Peyer's patch (tissue), 4 donors: ENCODE data around the gene POLR2F. TPM values are rescaled to one million over a fixed set of nuclear protein-coding genes. Genes with fewer than 3 reads are reported as not detected.
A peak's percentile ranks its signal among the peaks of the same experiment; 100 is the strongest.
"Not testable (repeated sequence)": the region's sequence is repeated elsewhere in the genome, so short reads cannot be mapped to it uniquely, and the experiment has no call there.

Experiments used
- DNase-seq, 3 donors: peaks; one replicate each; pipeline ENCODE4 v3.0.0-alpha.2; 2017 to 2019
- H3K27ac ChIP-seq, 4 donors: fragments of 200-600 bp; sonication (generic); one replicate each; pipeline ENCODE4 v1.5.1; 2016 to 2019
- H3K27me3 ChIP-seq, 2 donors: fragments of 200-600 bp; sonication (generic); one replicate each; pipeline ENCODE4 v1.5.1; 2019
- H3K36me3 ChIP-seq, 3 donors: fragments of 200-600 bp; sonication (generic); one replicate each; pipeline ENCODE4 v1.5.1; 2016 to 2019
- H3K4me1 ChIP-seq, 4 donors: fragments of 200-600 bp; sonication (generic); one replicate each; pipeline ENCODE4 v1.5.1; 2016 to 2019
- H3K4me3 ChIP-seq, 4 donors: fragments of 200-600 bp; sonication (generic); 1 replicate in 3 of 4; 2 replicates in 1 of 4; pipeline ENCODE4 v1.5.1; 2016 to 2019; ENCODE audit warnings: mild to moderate bottlenecking in 1 of 4
- H3K9me3 ChIP-seq, 4 donors: fragments of 200-600 bp; sonication (generic); one replicate each; pipeline ENCODE4 v1.5.1; 2016 to 2019; ENCODE audit warnings: mild to moderate bottlenecking in 1 of 4
- CTCF ChIP-seq, 6 experiments: fragments of 450-650 bp in 4 of 6; fragments of 200-600 bp in 2 of 6; sonication (generic) in 1 of 6; IDR thresholded peaks; one replicate each; pipeline ENCODE4 v1.5.1; 2017 to 2019; ENCODE audit warnings: antibody characterized with exemption in 6 of 6, mild to moderate bottlenecking in 3 of 6, moderate library complexity in 1 of 6
- POLR2A ChIP-seq, 2 donors: fragments of 450-650 bp; IDR thresholded peaks; one replicate each; pipeline ENCODE4 v1.5.1; 2017; ENCODE audit warnings: antibody characterized with exemption in 2 of 2, mild to moderate bottlenecking in 2 of 2, moderate library complexity in 2 of 2
- total RNA-seq, 4 donors: library from RNA; depleted of rRNA; stranded (reverse); fragments of >200 nt; gene quantifications; one replicate each; pipeline ENCODE4 v1.1.0, GENCODE V29; 2016

Gene POLR2F
- total RNA-seq, 4 donors from 2014 or later = 51.1 to 97.4 (median 55.2) TPM

GRCh38 chr22:37975153-37975552 is 21.7 kb downstream of the POLR2F start:
- Histone ChIP-seq H3K4me1 (no peaks in the 10 kb centered on the region), H3K27ac (no peak overlapping the region), H3K4me3 (no peak overlapping the region), H3K9me3 (no peaks in the 10 kb centered on the region), H3K27me3 (no peaks in the 10 kb centered on the region), H3K36me3 (no peaks in the 10 kb centered on the region)
- TF ChIP-seq CTCF (IDR thresholded peaks at IDR 0.05) (no peak), POLR2A (IDR thresholded peaks at IDR 0.05) (no peak)
- DNase-seq = no peak

- DNase-seq, H3K27me3 ChIP-seq, H3K4me3 ChIP-seq, H3K9me3 ChIP-seq, H3K4me1 ChIP-seq, H3K27ac ChIP-seq, H3K36me3 ChIP-seq: not testable (repeated sequence)
Measured at GRCh38 chr22:37976022-37976421, 22.5 kb downstream of the POLR2F start.

- Histone ChIP-seq H3K36me3 (no peaks in the 10 kb centered on the region), H3K27ac (no peak overlapping the region), H3K27me3 (no peaks in the 10 kb centered on the region), H3K4me1 (peaks cover 0 to 12% (median 0%) of the 10 kb centered on the region in 4 donors), H3K9me3 (no peaks in the 10 kb centered on the region), H3K4me3 (no peak overlapping the region)
- no peak for DNase-seq
- TF ChIP-seq POLR2A (IDR thresholded peaks at IDR 0.05) (no peak), CTCF (IDR thresholded peaks at IDR 0.05) (no peak)
Measured at GRCh38 chr22:37976547-37976946, 23.0 kb downstream of the POLR2F start.

DNA sequence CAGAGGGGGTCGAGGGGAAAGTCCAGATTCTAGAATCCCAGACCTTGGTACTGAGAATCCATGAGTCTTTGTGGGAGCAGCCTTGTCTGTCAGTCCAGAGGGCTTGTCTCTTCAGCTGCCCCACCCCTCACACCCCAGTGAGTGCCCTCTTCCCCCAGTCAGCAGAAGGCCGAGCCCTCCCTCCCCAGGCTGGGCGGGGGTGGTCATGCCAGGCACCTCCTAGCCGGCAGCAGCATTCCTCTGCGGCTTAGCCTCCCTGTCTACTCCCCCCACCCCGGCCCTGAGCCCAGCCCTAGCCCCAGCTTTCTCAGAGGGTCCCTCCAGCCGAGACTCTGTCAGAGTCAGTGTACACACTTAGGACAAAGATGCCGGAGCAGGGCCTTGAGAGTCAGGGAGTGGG is 26.3 kb downstream of the POLR2F start:
- Histone ChIP-seq H3K4me3 (no peak overlapping the region), H3K27ac (no peak overlapping the region), H3K27me3 (no peaks in the 10 kb centered on the region), H3K9me3 (no peaks in the 10 kb centered on the region), H3K4me1 (peaks cover 0 to 18% (median 0%) of the 10 kb centered on the region in 4 donors), H3K36me3 (no peaks in the 10 kb centered on the region)
- no peak for TF ChIP-seq POLR2A (IDR thresholded peaks at IDR 0.05)
- TF ChIP-seq CTCF (IDR thresholded peaks at IDR 0.05) = no peak
- DNase-seq = no peak

- peak overlapping the region in 1 of 4 donors; percentile 14 for H3K4me3 ChIP-seq
- peak in 2 of 3 donors; percentile 78 to 80 for DNase-seq
- H3K27me3 ChIP-seq = no peaks in the 10 kb centered on the region
- H3K9me3 ChIP-seq = no peaks in the 10 kb centered on the region
- H3K4me1 ChIP-seq = peaks cover 0 to 18% (median 0%) of the 10 kb centered on the region in 4 donors
- H3K36me3 ChIP-seq = no peaks in the 10 kb centered on the region
- TF ChIP-seq POLR2A (IDR thresholded peaks at IDR 0.05) = peak in 1 of 2 donors; percentile 43
- no peak for TF ChIP-seq CTCF (IDR thresholded peaks at IDR 0.05)
- peak overlapping the region in 3 of 4 donors; percentile 30 to 79 (median 51) for H3K27ac ChIP-seq
Measured at GRCh38 chr22:37981282-37982011, 27.9 kb downstream of the POLR2F start.

GRCh38 chr22:37982151-37982785 is 28.8 kb downstream of the POLR2F start:
- no peaks in the 10 kb centered on the region for H3K36me3 ChIP-seq
- H3K27me3 ChIP-seq = no peaks in the 10 kb centered on the region
- DNase-seq = no peak
- H3K4me3 ChIP-seq = peak overlapping the region in 1 of 4 donors; percentile 14
- peaks cover 0 to 18% (median 0%) of the 10 kb centered on the region in 4 donors for H3K4me1 ChIP-seq
- no peaks in the 10 kb centered on the region for H3K9me3 ChIP-seq
- H3K27ac ChIP-seq = peak overlapping the region in 3 of 4 donors; percentile 30 to 79 (median 51)
- no peak for TF ChIP-seq POLR2A (IDR thresholded peaks at IDR 0.05)
- TF ChIP-seq CTCF (IDR thresholded peaks at IDR 0.05) = no peak
